HG03342 (cell line): Measurements from ENCODE around the gene ATP8B4.
"Not testable (repeated sequence)": the region's sequence is repeated elsewhere in the genome, so short reads cannot be mapped to it uniquely, and the experiment has no call there.

Experiments
- ATAC-seq: cut with Tn5 transposase; IDR thresholded peaks from one replicate; pipeline ENCODE4 v1.9.1; 2021; ENCODE audit warnings: mild to moderate bottlenecking, moderate library complexity; ENCODE audit not compliant: unreplicated experiment

Gene ATP8B4

GRCh38 chr15:50138391-50138790, 19.4 kb upstream of the ATP8B4 start:
- no peak for ATAC-seq

- no peak for ATAC-seq
Observed at GRCh38 chr15:50137893-50138292, 18.9 kb upstream of the ATP8B4 start.

- ATAC-seq: no peak
Observed at GRCh38 chr15:50137330-50137761, 18.3 kb upstream of the ATP8B4 start.

DNA sequence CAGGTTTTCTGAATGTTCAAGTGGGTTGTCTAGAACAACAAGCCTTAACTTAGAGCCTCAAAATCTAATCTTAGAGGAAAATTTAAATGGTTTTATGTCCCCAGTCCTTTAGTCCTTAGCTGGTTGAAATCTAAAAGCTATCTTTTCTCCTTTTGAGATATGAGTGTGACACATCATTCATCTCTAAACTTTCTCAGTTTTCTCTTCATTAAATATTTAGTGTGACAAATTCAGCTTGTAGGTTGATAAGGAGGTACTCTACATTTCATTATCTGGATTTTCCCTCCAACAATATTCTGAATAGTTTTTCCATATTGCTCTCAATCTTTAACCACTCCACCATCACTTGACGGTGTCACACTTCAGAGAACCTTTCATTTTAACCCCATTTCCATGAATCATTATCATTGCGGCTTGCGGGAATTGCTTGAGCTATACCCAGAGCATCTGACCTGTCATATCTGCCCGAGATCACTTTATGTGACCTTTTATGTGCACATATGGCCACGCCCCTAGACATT, 16.1 kb upstream of the ATP8B4 start:
- peak; percentile 79 for ATAC-seq

DNA sequence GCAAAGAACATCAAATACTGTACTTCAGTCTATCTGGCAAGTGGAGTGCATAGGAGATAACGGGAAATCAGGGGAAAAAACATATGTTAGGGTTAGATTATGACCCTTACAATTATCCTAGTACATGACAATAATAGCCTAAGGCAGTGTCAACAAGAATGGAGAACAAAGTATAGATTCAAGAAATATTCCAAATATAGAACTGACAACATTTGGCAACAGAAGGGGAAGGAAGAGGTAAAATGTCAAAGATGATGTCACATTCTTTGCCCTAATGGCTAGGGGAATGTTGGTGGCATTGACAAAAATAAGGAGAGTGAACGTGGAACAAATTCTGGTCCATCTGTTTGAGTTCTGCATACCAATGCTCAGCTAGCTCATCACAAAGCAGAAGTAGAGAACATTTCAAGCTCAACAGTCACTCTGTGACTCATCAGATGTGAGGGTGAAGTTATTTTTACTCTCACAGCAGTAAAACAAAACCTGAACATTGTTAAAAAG, 15.5 kb upstream of the ATP8B4 start:
- peak; percentile 81 for ATAC-seq

GRCh38 chr15:50132251-50132984, 13.4 kb upstream of the ATP8B4 start:
- not testable (repeated sequence) for ATAC-seq

DNA sequence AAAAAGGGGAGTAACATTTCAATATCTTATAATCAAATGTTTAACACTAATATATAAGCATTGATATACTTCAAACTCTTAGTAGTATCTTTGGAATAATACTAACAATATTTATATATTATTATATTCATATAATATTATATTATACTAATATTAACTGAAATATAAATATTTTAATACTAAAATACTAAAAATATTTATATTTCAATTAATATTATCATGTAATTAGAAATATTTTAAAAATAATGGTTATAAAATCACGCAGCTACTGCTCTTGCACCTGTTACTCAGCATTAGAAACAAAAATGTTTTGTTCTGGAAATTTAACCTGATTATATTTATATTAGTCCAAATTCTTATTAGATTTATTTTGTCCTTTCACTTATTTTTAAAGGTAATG, 12.6 kb upstream of the ATP8B4 start:
- no peak for ATAC-seq

DNA sequence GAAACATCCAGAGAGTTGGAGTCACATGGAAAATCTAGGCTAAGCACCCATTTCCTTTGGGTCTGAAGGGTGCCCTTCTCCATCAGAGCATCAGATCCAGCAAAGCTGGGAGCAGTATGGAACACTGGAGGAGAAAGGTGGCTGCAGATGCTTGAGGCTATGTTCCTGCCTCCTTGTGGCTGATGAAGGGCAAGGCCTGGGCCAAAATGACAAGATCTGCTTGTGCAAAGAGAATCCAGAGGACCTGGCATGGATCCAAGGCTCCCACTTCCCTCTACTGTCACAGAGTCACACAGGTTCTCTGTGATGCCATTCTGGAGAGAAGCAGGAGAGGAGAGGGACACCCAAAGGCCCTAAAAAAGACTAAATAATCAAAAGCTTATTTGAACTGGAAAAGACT, 9.2 kb upstream of the ATP8B4 start:
- no peak for ATAC-seq

GRCh38 chr15:50127255-50127777, 8.3 kb upstream of the ATP8B4 start:
- ATAC-seq: no peak

DNA sequence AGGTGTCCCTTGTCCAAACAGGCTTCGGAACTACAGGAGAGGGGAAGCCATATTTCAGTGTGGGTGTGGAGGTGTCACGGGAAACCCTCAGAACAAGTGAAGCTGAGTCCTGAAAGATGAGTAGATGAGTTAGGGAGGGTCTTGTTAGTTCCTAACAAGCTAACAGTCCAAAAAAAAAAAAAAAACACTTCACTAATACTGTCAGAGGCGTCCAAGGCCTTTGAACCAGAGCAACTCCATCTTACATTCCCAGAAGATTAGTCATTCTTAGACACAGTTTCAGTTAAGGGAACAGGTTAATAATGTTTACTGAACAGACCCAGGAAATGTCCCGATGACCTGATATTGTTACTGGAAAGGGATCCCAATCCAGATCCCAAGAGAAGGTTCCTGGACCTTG, 7.0 kb upstream of the ATP8B4 start:
- no peak for ATAC-seq

DNA sequence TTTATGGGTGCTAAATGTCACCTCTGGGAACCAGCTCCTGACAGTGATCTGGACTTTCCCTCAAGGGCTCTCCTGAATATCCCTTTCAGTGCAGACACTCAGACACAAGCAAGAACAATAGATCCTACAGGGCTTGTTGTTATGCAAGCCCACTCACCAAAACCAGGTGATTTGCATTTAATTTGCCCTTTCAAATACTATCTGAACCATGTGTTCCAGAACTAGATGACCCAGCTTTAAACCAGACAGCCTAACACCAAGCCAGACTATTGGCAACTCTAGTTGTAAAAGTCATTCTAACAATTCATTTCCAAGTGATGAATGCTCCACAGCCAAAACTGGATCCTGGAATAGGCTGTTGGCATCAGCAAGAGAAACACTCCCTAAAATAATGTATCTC, 5.6 kb upstream of the ATP8B4 start:
- no peak for ATAC-seq

DNA sequence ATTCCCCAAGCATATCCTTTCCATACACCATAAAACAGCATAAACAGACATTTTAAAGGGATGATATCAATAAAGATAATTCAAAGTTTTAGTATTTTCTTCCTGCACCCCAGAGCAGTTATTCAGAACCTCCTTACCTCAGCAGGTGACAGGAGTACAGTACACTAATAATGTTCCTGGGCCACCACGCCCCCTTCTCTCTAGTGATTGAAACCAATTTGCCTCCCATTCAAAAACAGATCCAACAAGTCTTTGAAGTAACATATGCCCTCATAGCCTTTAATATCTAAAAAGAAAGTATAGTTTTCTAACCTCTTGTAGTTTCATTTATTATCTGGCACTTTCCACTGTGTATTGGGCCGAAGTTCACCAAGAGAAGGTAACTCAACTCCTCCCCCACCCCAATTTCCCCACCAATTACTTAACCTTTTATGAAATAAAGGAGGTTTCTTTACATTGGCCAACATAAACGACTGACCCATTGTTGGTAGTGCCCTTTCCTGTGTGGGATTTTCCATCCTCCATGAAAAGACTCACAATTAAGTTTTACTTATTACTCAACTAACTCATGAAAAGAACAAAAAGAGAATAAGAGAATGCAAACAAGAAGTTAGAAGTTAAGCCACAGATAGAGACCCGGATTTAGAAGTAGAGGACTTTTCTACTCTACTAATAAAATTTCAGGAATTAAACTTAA, 5.0 kb upstream of the ATP8B4 start:
- no peak for ATAC-seq

GRCh38 chr15:50120729-50121128, 1.7 kb upstream of the ATP8B4 start:
- no peak for ATAC-seq

GRCh38 chr15:50117431-50118027, 1.5 kb downstream of the ATP8B4 start:
- no peak for ATAC-seq

DNA sequence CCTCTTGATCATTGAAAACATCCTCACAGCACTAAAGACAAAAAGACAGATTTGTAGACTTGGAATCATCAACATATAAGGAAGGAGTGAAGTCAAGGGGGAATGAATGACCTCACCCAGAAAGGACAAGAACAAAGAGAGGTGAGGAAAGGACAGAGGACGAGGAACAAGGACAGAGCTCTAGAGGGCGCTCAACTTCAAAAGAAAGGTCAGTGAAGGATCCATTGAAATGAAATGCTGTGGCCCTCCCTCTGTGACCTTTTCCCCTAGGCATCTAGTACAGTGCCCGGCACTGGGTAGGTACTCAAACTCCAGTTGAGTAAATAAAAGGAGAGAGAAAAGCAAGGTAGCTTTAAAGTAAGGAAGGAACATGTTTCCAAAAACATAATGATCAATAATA, 2.6 kb downstream of the ATP8B4 start:
- ATAC-seq: peak; percentile 44

DNA sequence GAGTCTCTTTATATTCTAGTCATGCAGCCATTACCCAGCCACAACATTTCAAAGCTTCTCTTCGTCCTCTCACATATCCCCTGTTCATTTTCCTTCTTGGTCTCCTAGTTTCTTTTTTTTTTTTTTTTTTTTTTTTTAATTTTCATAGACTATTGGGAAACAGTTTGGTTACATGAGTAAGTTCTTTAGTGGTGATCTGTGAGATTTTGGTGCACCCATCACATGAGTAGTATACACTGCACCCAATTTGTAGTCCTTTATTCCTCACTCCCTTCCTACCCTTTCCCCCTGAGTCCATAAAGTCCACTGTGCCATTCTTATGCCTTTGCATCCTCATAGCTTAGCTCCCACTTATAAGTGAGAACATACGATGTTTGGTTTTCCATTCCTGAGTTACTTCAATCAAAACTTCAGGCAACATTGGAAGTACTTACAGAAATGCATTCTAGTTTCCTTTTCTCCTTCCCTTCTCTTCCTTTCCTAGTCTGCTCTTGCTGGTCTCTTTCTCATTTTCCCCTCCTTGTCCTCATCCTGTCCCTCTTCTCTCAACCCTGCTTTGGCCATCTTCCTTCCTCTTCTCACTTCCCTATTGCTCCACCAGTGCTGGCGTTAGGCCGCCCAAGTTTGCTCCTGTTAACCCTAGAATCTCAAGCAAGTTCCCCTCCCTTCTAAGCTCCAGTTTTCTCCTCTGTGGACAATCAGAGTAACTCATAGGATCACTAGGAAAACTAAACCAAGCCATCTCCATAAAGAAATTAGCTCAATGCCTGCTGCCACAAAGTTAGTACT, 4.8 kb downstream of the ATP8B4 start:
- no peak for ATAC-seq

GRCh38 chr15:50113187-50113505, 5.9 kb downstream of the ATP8B4 start:
- ATAC-seq: no peak

- no peak for ATAC-seq
Observed at GRCh38 chr15:50112488-50113186, 6.4 kb downstream of the ATP8B4 start.

GRCh38 chr15:50110285-50110684, 8.7 kb downstream of the ATP8B4 start:
- ATAC-seq: no peak
